Neural cell (in vitro differentiated cells): ENCODE data around the gene ZNF224.

Experiments
- EP300 ChIP-seq: fragments of 450-650 bp; conservative IDR thresholded peaks from 2 replicates; pipeline ENCODE4 v1.6.1; 2014; ENCODE audit warnings: antibody characterized with exemption, mild to moderate bottlenecking, moderate library complexity; ENCODE audit not compliant: poor library complexity, severe bottlenecking
- EZH2 ChIP-seq: fragments of 200-600, 300-800 bp; shearing (Covaris generic), sonication (generic); IDR thresholded peaks from 2 replicates; pipeline ENCODE4 v1.6.1; 2014; ENCODE audit warnings: antibody characterized with exemption, low read length, borderline replicate concordance, mild to moderate bottlenecking; ENCODE audit not compliant: insufficient read depth, poor library complexity, severe bottlenecking
- MXI1 ChIP-seq: fragments of 450-650 bp; conservative IDR thresholded peaks from 2 replicates; pipeline ENCODE4 v1.6.1; 2014; ENCODE audit warnings: antibody characterized with exemption, mild to moderate bottlenecking; ENCODE audit not compliant: poor library complexity, severe bottlenecking
- POLR2AphosphoS5 ChIP-seq: IDR thresholded peaks from 2 replicates; pipeline ENCODE4 v1.6.1; 2012
- RAD21 ChIP-seq: fragments of 450-650 bp; conservative IDR thresholded peaks from 2 replicates; pipeline ENCODE4 v1.6.1; 2014; ENCODE audit warnings: antibody characterized with exemption, mild to moderate bottlenecking, moderate library complexity
- SMC3 ChIP-seq: fragments of 450-650 bp; conservative IDR thresholded peaks from 2 replicates; pipeline ENCODE4 v1.6.1; 2014; ENCODE audit warnings: antibody characterized with exemption, mild to moderate bottlenecking, moderate library complexity; ENCODE audit not compliant: poor library complexity
- TAF1 ChIP-seq: IDR thresholded peaks from 2 replicates; pipeline ENCODE4 v1.6.1; 2012; ENCODE audit warnings: low read depth
- TF ChIP-seq, protein P1 (sequence below): fragments of 450-650 bp; IDR thresholded peaks from 2 replicates; pipeline ENCODE4 v1.5.1; 2014; ENCODE audit warnings: antibody characterized with exemption, mild to moderate bottlenecking, moderate library complexity; ENCODE audit not compliant: poor library complexity, severe bottlenecking
- TF ChIP-seq, protein P2 (sequence below): IDR thresholded peaks from 2 replicates; pipeline ENCODE4 v1.6.1; 2012; ENCODE audit warnings: borderline replicate concordance

DNA sequence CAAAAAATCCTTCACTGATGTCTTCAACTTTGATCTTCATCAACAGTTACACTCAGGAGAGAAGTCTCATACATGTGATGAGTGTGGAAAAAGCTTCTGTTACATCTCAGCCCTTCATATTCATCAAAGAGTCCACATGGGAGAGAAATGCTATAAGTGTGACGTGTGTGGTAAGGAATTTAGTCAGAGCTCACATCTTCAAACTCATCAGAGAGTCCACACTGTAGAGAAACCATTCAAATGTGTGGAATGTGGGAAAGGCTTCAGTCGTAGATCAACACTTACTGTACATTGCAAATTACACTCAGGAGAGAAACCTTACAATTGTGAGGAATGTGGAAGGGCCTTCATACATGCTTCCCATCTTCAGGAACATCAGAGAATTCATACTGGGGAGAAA is 62.3 kb downstream of the ZNF224 start:
- TF ChIP-seq POLR2AphosphoS5 (no peak), EZH2 (no peak), EP300 (no peak), MXI1 (no peak), SMC3 (no peak), TAF1 (no peak), RAD21 (no peak)
- TF ChIP-seq, protein P1, sequence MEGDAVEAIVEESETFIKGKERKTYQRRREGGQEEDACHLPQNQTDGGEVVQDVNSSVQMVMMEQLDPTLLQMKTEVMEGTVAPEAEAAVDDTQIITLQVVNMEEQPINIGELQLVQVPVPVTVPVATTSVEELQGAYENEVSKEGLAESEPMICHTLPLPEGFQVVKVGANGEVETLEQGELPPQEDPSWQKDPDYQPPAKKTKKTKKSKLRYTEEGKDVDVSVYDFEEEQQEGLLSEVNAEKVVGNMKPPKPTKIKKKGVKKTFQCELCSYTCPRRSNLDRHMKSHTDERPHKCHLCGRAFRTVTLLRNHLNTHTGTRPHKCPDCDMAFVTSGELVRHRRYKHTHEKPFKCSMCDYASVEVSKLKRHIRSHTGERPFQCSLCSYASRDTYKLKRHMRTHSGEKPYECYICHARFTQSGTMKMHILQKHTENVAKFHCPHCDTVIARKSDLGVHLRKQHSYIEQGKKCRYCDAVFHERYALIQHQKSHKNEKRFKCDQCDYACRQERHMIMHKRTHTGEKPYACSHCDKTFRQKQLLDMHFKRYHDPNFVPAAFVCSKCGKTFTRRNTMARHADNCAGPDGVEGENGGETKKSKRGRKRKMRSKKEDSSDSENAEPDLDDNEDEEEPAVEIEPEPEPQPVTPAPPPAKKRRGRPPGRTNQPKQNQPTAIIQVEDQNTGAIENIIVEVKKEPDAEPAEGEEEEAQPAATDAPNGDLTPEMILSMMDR = no peak
- TF ChIP-seq, protein P2, sequence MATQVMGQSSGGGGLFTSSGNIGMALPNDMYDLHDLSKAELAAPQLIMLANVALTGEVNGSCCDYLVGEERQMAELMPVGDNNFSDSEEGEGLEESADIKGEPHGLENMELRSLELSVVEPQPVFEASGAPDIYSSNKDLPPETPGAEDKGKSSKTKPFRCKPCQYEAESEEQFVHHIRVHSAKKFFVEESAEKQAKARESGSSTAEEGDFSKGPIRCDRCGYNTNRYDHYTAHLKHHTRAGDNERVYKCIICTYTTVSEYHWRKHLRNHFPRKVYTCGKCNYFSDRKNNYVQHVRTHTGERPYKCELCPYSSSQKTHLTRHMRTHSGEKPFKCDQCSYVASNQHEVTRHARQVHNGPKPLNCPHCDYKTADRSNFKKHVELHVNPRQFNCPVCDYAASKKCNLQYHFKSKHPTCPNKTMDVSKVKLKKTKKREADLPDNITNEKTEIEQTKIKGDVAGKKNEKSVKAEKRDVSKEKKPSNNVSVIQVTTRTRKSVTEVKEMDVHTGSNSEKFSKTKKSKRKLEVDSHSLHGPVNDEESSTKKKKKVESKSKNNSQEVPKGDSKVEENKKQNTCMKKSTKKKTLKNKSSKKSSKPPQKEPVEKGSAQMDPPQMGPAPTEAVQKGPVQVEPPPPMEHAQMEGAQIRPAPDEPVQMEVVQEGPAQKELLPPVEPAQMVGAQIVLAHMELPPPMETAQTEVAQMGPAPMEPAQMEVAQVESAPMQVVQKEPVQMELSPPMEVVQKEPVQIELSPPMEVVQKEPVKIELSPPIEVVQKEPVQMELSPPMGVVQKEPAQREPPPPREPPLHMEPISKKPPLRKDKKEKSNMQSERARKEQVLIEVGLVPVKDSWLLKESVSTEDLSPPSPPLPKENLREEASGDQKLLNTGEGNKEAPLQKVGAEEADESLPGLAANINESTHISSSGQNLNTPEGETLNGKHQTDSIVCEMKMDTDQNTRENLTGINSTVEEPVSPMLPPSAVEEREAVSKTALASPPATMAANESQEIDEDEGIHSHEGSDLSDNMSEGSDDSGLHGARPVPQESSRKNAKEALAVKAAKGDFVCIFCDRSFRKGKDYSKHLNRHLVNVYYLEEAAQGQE = no peak
